Measurements from ENCODE around the gene VEGFB. TPM values are rescaled to one million over a fixed set of nuclear protein-coding genes. Genes with fewer than 3 reads are reported as not detected.

Gene VEGFB
- total RNA-seq, 1 experiment from 2014 or later = 61.7 TPM

DNA sequence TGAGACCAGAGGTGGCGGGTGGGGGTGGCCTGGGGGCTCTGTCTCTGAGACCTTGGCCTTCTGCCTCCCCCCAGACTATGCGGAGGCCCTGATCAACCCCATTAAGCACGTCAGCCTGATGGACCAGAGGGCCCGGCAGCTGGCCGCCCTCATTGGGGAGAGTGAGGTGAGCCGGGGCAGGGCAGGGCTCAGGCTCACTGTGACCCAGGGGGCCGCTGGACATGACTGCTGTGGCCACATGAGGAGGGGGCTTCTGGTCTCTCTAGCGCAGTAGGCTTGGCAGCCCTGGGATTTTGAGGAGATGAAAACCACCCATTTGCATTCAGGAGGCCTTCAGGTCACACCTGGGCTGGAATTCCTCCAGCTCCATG, 29.5 kb downstream of the VEGFB start:
- CTCF ChIA-PET = interaction anchor here (0.5 to 1.4 kb wide), 2 partner anchors 12 to 800 kb away, joined by 3 to 13 read pairs; no protein-coding TSS in a partner anchor
- H3K9me3 Mint-ChIP-seq (ENCODE audit: unreplicated experiment) = no peaks in the 10 kb centered on the region
- H3K36me3 Mint-ChIP-seq (ENCODE audit: insufficient read depth, unreplicated experiment) = peaks cover 83% of the 10 kb centered on the region
- H3K4me1 Mint-ChIP-seq (ENCODE audit: low read depth, unreplicated experiment) = peaks cover 21% of the 10 kb centered on the region
- H3K4me1 ChIP-seq = peaks cover 13% of the 10 kb centered on the region
- intact Hi-C loops (cut with micrococcal nuclease; ENCODE audit: unreplicated experiment) = no loop called here
- TF ChIP-seq, protein P1, sequence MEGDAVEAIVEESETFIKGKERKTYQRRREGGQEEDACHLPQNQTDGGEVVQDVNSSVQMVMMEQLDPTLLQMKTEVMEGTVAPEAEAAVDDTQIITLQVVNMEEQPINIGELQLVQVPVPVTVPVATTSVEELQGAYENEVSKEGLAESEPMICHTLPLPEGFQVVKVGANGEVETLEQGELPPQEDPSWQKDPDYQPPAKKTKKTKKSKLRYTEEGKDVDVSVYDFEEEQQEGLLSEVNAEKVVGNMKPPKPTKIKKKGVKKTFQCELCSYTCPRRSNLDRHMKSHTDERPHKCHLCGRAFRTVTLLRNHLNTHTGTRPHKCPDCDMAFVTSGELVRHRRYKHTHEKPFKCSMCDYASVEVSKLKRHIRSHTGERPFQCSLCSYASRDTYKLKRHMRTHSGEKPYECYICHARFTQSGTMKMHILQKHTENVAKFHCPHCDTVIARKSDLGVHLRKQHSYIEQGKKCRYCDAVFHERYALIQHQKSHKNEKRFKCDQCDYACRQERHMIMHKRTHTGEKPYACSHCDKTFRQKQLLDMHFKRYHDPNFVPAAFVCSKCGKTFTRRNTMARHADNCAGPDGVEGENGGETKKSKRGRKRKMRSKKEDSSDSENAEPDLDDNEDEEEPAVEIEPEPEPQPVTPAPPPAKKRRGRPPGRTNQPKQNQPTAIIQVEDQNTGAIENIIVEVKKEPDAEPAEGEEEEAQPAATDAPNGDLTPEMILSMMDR (IDR thresholded peaks at IDR 0.05; ENCODE audit: insufficient read depth in 1 of 2, low read depth in 1 of 2, low read length in 1 of 2, severe bottlenecking in 1 of 2, unreplicated experiment in 1 of 2) = no peak
- H3K27ac Mint-ChIP-seq (ENCODE audit: unreplicated experiment) = no peak overlapping the region
- no peaks in the 10 kb centered on the region for H3K27me3 ChIP-seq (replicated peaks; ENCODE audit: control insufficient read depth, insufficient read depth, low read length)
- BruUV-seq (replicated peaks) = no TSS peak
- no peaks in the 10 kb centered on the region for H3K9me3 ChIP-seq
- POLR2A ChIA-PET = no interaction called here
- H3K27me3 Mint-ChIP-seq (ENCODE audit: insufficient read depth, unreplicated experiment) = no peaks in the 10 kb centered on the region
- DNase-seq = no peak
- H3K4me3 Mint-ChIP-seq (ENCODE audit: unreplicated experiment) = no peak overlapping the region
- no peak overlapping the region for H3K4me3 ChIP-seq (ENCODE audit: low read depth, low read length)
- peaks cover 4% of the 10 kb centered on the region for H3K36me3 ChIP-seq (ENCODE audit: control insufficient read depth, insufficient read depth, low read length)

DNA sequence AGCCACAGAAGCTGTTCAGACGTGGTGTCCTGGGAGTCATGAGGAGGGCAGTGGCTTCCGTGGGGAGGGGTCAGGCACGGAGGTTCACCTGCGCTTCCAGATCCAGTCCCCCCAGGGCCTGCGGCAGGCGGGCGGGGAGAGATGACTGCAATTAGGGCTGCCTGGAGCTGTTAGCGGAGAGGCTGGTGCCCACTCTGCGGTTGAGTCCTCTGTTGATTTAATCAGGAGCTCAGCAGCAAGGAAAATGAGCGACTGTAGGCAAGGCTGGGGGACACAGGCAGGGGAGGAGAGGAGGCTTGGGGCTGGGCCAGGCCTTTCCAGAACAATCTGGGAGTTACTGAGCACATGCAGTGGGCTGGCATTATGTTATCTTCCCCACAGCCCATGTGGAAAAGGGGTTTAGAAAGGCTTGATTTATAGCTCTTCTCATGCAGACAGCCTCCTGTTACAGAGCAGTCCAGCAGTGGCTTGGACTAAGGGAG, 30.0 kb downstream of the VEGFB start:
- H3K4me1 ChIP-seq = peaks cover 15% of the 10 kb centered on the region
- CTCF ChIA-PET = interaction anchor here (0.8 kb wide), 1 partner anchor 12 kb away, joined by 4 read pairs; no protein-coding TSS in a partner anchor
- Mint-ChIP-seq H3K4me3 (ENCODE audit: unreplicated experiment) (no peak overlapping the region), H3K4me1 (ENCODE audit: low read depth, unreplicated experiment) (peaks cover 23% of the 10 kb centered on the region), H3K27me3 (ENCODE audit: insufficient read depth, unreplicated experiment) (no peaks in the 10 kb centered on the region), H3K36me3 (ENCODE audit: insufficient read depth, unreplicated experiment) (peaks cover 83% of the 10 kb centered on the region), H3K9me3 (ENCODE audit: unreplicated experiment) (no peaks in the 10 kb centered on the region), H3K27ac (ENCODE audit: unreplicated experiment) (no peak overlapping the region)
- POLR2A ChIA-PET = no interaction called here
- BruUV-seq (replicated peaks) = no TSS peak
- no peak for DNase-seq
- no peak overlapping the region for H3K4me3 ChIP-seq (ENCODE audit: low read depth, low read length)
- intact Hi-C loops (cut with micrococcal nuclease; ENCODE audit: unreplicated experiment) = no loop called here
- no peaks in the 10 kb centered on the region for H3K27me3 ChIP-seq (replicated peaks; ENCODE audit: control insufficient read depth, insufficient read depth, low read length)
- peaks cover 4% of the 10 kb centered on the region for H3K36me3 ChIP-seq (ENCODE audit: control insufficient read depth, insufficient read depth, low read length)
- TF ChIP-seq, protein P1 (IDR thresholded peaks at IDR 0.05; ENCODE audit: insufficient read depth in 1 of 2, low read depth in 1 of 2, low read length in 1 of 2, severe bottlenecking in 1 of 2, unreplicated experiment in 1 of 2) = no peak
- H3K9me3 ChIP-seq = no peaks in the 10 kb centered on the region

DNA sequence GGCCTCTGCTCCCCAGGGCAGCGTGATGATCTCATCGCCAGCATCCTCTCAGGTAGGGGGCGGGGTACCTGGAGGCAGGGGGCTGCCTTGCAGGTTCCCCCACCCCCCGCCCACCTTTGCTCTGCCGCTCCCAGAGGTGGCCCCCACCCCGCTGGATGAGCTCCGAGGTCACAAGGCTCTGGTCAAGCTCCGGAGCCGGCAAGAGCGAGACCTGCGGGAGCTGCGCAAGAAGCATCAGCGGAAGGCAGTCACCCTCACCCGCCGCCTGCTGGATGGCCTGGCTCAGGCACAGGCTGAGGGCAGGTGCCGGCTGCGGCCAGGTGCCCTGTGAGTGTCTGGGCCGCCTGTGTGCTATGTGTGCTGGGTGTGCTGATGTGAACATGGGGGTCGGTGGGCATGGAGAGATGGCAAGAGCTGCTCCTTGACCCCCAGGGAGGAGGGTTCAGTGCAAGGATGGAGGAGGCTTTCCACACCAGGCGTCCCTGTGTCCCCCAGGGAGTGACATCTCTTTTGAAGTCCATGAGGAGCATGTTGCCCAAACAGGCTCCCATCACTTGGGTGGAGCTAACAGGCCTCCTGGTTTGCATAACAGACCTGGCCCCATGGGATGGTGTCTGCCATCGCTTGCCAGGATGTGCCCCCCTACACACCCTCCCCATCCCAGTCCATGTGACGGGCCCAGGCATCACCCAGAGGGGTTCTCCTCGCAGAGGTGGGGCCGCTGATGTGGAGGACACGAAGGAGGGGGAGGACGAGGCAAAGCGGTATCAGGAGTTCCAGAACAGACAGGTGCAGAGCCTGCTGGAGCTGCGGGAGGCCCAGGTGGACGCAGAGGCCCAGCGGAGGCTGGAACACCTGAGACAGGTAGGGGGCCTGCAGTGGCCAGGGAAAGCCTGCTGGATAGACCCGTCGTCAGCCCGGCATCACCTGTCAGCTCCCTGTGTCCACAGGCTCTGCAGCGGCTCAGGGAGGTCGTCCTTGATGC, 31.1 kb downstream of the VEGFB start:
- Mint-ChIP-seq H3K4me3 (ENCODE audit: unreplicated experiment) (no peak overlapping the region), H3K27ac (ENCODE audit: unreplicated experiment) (no peak overlapping the region), H3K9me3 (ENCODE audit: unreplicated experiment) (no peaks in the 10 kb centered on the region), H3K4me1 (ENCODE audit: low read depth, unreplicated experiment) (peaks cover 17% of the 10 kb centered on the region), H3K27me3 (ENCODE audit: insufficient read depth, unreplicated experiment) (no peaks in the 10 kb centered on the region), H3K36me3 (ENCODE audit: insufficient read depth, unreplicated experiment) (peaks cover 83% of the 10 kb centered on the region)
- POLR2A ChIA-PET = no interaction called here
- BruUV-seq (replicated peaks) = no TSS peak
- Histone ChIP-seq H3K27me3 (replicated peaks; ENCODE audit: control insufficient read depth, insufficient read depth, low read length) (no peaks in the 10 kb centered on the region), H3K36me3 (ENCODE audit: control insufficient read depth, insufficient read depth, low read length) (peaks cover 4% of the 10 kb centered on the region), H3K4me3 (ENCODE audit: low read depth, low read length) (no peak overlapping the region), H3K4me1 (peaks cover 15% of the 10 kb centered on the region), H3K9me3 (no peaks in the 10 kb centered on the region)
- TF ChIP-seq, protein P1 (IDR thresholded peaks at IDR 0.05; ENCODE audit: insufficient read depth in 1 of 2, low read depth in 1 of 2, low read length in 1 of 2, severe bottlenecking in 1 of 2, unreplicated experiment in 1 of 2) = no peak
- CTCF ChIA-PET = interaction anchor here (0.6 to 0.8 kb wide), 2 partner anchors 14 to 1423 kb away, joined by 4 to 5 read pairs; no protein-coding TSS in a partner anchor
- intact Hi-C loops (cut with micrococcal nuclease; ENCODE audit: unreplicated experiment) = no loop called here
- DNase-seq = no peak
